HG02642 (cell line): Measurements from ENCODE around the gene NTN4.
"Not testable (repeated sequence)": the region's sequence is repeated elsewhere in the genome, so short reads cannot be mapped to it uniquely, and the experiment has no call there.

Experiments
- ATAC-seq: cut with Tn5 transposase; IDR thresholded peaks from one replicate; pipeline ENCODE4 v1.9.1; 2021; ENCODE audit warnings: mild to moderate bottlenecking; ENCODE audit not compliant: unreplicated experiment, poor library complexity

NTN4 gene

GRCh38 chr12:95633732-95634465 lies 156.7 kb downstream of the NTN4 start:
- ATAC-seq: no peak

- ATAC-seq: no peak
Measured at GRCh38 chr12:95633049-95633731, 157.4 kb downstream of the NTN4 start.

GRCh38 chr12:95630496-95630895 lies 160.1 kb downstream of the NTN4 start:
- ATAC-seq: no peak

GRCh38 chr12:95629392-95629791 lies 161.2 kb downstream of the NTN4 start:
- no peak for ATAC-seq

GRCh38 chr12:95626854-95627253 lies 163.7 kb downstream of the NTN4 start:
- no peak for ATAC-seq

- no peak for ATAC-seq
Measured at GRCh38 chr12:95625012-95625411, 165.6 kb downstream of the NTN4 start.

GRCh38 chr12:95624589-95624988 lies 166.0 kb downstream of the NTN4 start:
- no peak for ATAC-seq

- ATAC-seq: no peak
Measured at GRCh38 chr12:95623554-95624170, 166.9 kb downstream of the NTN4 start.

GRCh38 chr12:95622879-95623278 lies 167.7 kb downstream of the NTN4 start:
- no peak for ATAC-seq

GRCh38 chr12:95621725-95622124 lies 168.8 kb downstream of the NTN4 start:
- no peak for ATAC-seq

- no peak for ATAC-seq
Measured at GRCh38 chr12:95620171-95620570, 170.4 kb downstream of the NTN4 start.

- not testable (repeated sequence) for ATAC-seq
Measured at GRCh38 chr12:95616470-95616869, 174.1 kb downstream of the NTN4 start.

GRCh38 chr12:95615749-95616148 lies 174.8 kb downstream of the NTN4 start:
- ATAC-seq: no peak

- no peak for ATAC-seq
Measured at GRCh38 chr12:95614390-95614982, 176.1 kb downstream of the NTN4 start.

GRCh38 chr12:95613021-95613420 lies 177.5 kb downstream of the NTN4 start:
- no peak for ATAC-seq

- ATAC-seq: no peak
Measured at GRCh38 chr12:95611676-95612309, 178.8 kb downstream of the NTN4 start.

- ATAC-seq: no peak
Measured at GRCh38 chr12:95608252-95609033, 182.1 kb downstream of the NTN4 start.
